Endodermal cell (in vitro differentiated cells): ENCODE measurements around the gene MYO5B. TPM values are rescaled to one million over a fixed set of nuclear protein-coding genes. Genes with fewer than 3 reads are reported as not detected.
"Not testable (repeated sequence)": the region's sequence is repeated elsewhere in the genome, so short reads cannot be mapped to it uniquely, and the experiment has no call there.

Experiments
- DNase-seq: peaks from one replicate; pipeline ENCODE4 v3.0.0-alpha.2; 2017
- H3K27ac ChIP-seq: 2 replicates; pipeline ENCODE4 v1.5.1; 2013; ENCODE audit warnings: mild to moderate bottlenecking, low read depth, low read length, moderate library complexity
- H3K27me3 ChIP-seq: 2 replicates; pipeline ENCODE4 v1.6.1; 2013; ENCODE audit warnings: mild to moderate bottlenecking, low read length, moderate library complexity; ENCODE audit not compliant: insufficient read depth, control insufficient read depth, poor library complexity, severe bottlenecking
- H3K36me3 ChIP-seq: 2 replicates; pipeline ENCODE4 v1.7.0; 2013; ENCODE audit warnings: mild to moderate bottlenecking, low read length, moderate library complexity; ENCODE audit not compliant: control insufficient read depth, insufficient read depth
- H3K4me1 ChIP-seq: one replicate; pipeline ENCODE4 v1.7.0; 2013; ENCODE audit warnings: low read length; ENCODE audit not compliant: control insufficient read depth, insufficient read depth
- H3K4me3 ChIP-seq: 2 replicates; pipeline ENCODE4 v1.5.1; 2013; ENCODE audit warnings: mild to moderate bottlenecking, low read length, moderate library complexity
- H3K9ac ChIP-seq: 2 replicates; pipeline ENCODE4 v1.6.1; 2013; ENCODE audit warnings: mild to moderate bottlenecking, low read length, moderate library complexity; ENCODE audit not compliant: poor library complexity, severe bottlenecking; ENCODE audit errors: extremely low read depth
- H3K9me3 ChIP-seq: 2 replicates; pipeline ENCODE4 v1.6.1; 2013; ENCODE audit warnings: mild to moderate bottlenecking, low read length, moderate library complexity; ENCODE audit not compliant: control insufficient read depth
- H3K27ac Mint-ChIP-seq: 2 replicates; pipeline ENCODE4 v1.8.0; 2020; ENCODE audit warnings: mixed read lengths
- H3K27me3 Mint-ChIP-seq: 2 replicates; pipeline ENCODE4 v1.8.0; 2021; ENCODE audit warnings: mild to moderate bottlenecking, mixed read lengths; ENCODE audit not compliant: insufficient read depth
- H3K36me3 Mint-ChIP-seq: 2 replicates; pipeline ENCODE4 v1.8.0; 2020; ENCODE audit warnings: low read depth, mixed read lengths
- H3K4me1 Mint-ChIP-seq: 2 replicates; pipeline ENCODE4 v1.8.0; 2020; ENCODE audit warnings: mixed read lengths
- H3K4me3 Mint-ChIP-seq: 2 replicates; pipeline ENCODE4 v1.8.0; 2020; ENCODE audit warnings: mild to moderate bottlenecking, moderate library complexity, mixed read lengths
- H3K9me3 Mint-ChIP-seq: 2 replicates; pipeline ENCODE4 v1.8.0; 2020; ENCODE audit warnings: mild to moderate bottlenecking, mixed read lengths
- CTCF ChIP-seq: fragments of 200-600 bp; sonication (generic); conservative IDR thresholded peaks from 2 replicates; pipeline ENCODE4 v1.5.0; 2021; ENCODE audit warnings: antibody characterized with exemption, mild to moderate bottlenecking
- whole genome bisulfite sequencing, 2 experiments: methylation state at CpG; one replicate each; pipeline versions ENCODE4 v1.1.5 to v1.1.7; 2013; ENCODE audit warnings: missing lambda C conversion rate in 2 of 2, mixed read lengths in 1 of 2; ENCODE audit not compliant: insufficient coverage in 1 of 2, insufficient read length in 1 of 2; 5-methylcytosine and 5-hydroxymethylcytosine counted together
- long read RNA-seq, 4 experiments: library from polyadenylated mRNA in 2 of 4; library from RNA in 1 of 4; library from capped mRNA in 1 of 4; stranded (forward) in 3 of 4; unstranded in 1 of 4; transcript quantifications; one replicate each; pipeline ENCODE4 v2.0.0, GENCODE V29; 2020 to 2021; ENCODE audit warnings: inconsistent platforms in 1 of 4
- polyA plus RNA-seq, 2 experiments: library from polyadenylated mRNA; stranded (reverse); fragments of 50-300 nt; gene quantifications; one replicate each; pipeline ENCODE4 v1.2.3, GENCODE V29; 2013
- total RNA-seq, 2 donors: library from RNA; stranded (reverse); fragmentation: NEBNext Ultra II Directional in 1 of 2; extraction: Animal tissue kit (Norgen Biotek cat#: 25700) in 1 of 2; gene quantifications; 2 replicates in 1 of 2; 3 replicates in 1 of 2; pipeline ENCODE4 v1.2.1, GENCODE V29; 2021

MYO5B gene
- 10 to 100 TPM; 12.2 to 16.8 TPM for total RNA-seq
- polyA plus RNA-seq (2013, experiment 1 of 2) = 4.6 TPM
- polyA plus RNA-seq (2013, experiment 2 of 2) = 4.1 TPM
- long read RNA-seq, experiment 1, partial matches to known transcripts = 2 of 6 reads
- long read RNA-seq, experiment 1, other reads (novel, unspliced or antisense) = 3 of 6 reads
- long read RNA-seq, experiment 2, partial matches to known transcripts = 10 of 33 reads
- long read RNA-seq, experiment 2, other reads (novel, unspliced or antisense) = 21 of 33 reads
- long read RNA-seq, experiment 3, partial matches to known transcripts = 5 of 13 reads
- long read RNA-seq, experiment 3, other reads (novel, unspliced or antisense) = 5 of 13 reads
- long read RNA-seq, experiment 4, partial matches to known transcripts = 1 of 2 reads
- long read RNA-seq, experiment 4, other reads (novel, unspliced or antisense) = 0 of 2 reads

- Histone ChIP-seq H3K27me3 (peaks cover 74% of the 10 kb centered on the region), H3K4me1 (peaks cover 6% of the 10 kb centered on the region), H3K27ac (no peak within 1 kb of the TSS), H3K9me3 (no peaks in the 10 kb centered on the region), H3K36me3 (no peaks in the 10 kb centered on the region), H3K4me3 (peak within 1 kb of the TSS; percentile 78), H3K9ac (no peak within 1 kb of the TSS)
- Mint-ChIP-seq H3K9me3 (no peaks in the 10 kb centered on the region), H3K36me3 (no peaks in the 10 kb centered on the region), H3K4me3 (peak within 1 kb of the TSS; percentile 64), H3K4me1 (peaks cover 12% of the 10 kb centered on the region), H3K27ac (no peak within 1 kb of the TSS), H3K27me3 (peaks cover 84% of the 10 kb centered on the region)
- DNase-seq = peak; percentile 86
- WGBS, 2 experiments = 2 to 5% methylated on average over 37 to 115 of the region's 115 CpGs
- TF ChIP-seq CTCF = peak; percentile 73
Observed at GRCh38 chr18:50194631-50195532, at the start of gene MYO5B. MYO5B (minus strand) TSS chr18:50195147; CDS start chr18:50194793, 354 bp downstream.

- H3K9me3 Mint-ChIP-seq = peaks cover 52% of the 10 kb centered on the region
- peaks cover 15% of the 10 kb centered on the region for H3K36me3 Mint-ChIP-seq
- not testable (repeated sequence) for H3K4me3 Mint-ChIP-seq, H3K27ac Mint-ChIP-seq, H3K9ac ChIP-seq, H3K27me3 ChIP-seq, H3K27me3 Mint-ChIP-seq, H3K4me1 Mint-ChIP-seq, H3K4me1 ChIP-seq, H3K36me3 ChIP-seq, H3K27ac ChIP-seq, DNase-seq
- peak overlapping the region; percentile 29 for H3K4me3 ChIP-seq
- peaks cover 42% of the 10 kb centered on the region for H3K9me3 ChIP-seq
- 85 to 93% methylated on average over 7 to 8 of the region's 8 CpGs for WGBS, 2 experiments
Observed at GRCh38 chr18:50241768-50242167, 46.8 kb upstream of the MYO5B start.

GRCh38 chr18:50240080-50240563 is 45.2 kb upstream of the MYO5B start:
- no peaks in the 10 kb centered on the region for H3K4me1 Mint-ChIP-seq
- Histone ChIP-seq H3K9ac (no peak overlapping the region), H3K4me1 (no peaks in the 10 kb centered on the region), H3K9me3 (peaks cover 57% of the 10 kb centered on the region), H3K27ac (no peak overlapping the region), H3K4me3 (peak overlapping the region; percentile 29), H3K27me3 (no peaks in the 10 kb centered on the region), H3K36me3 (no peaks in the 10 kb centered on the region)
- peaks cover 65% of the 10 kb centered on the region for H3K9me3 Mint-ChIP-seq
- no peak overlapping the region for H3K4me3 Mint-ChIP-seq
- peaks cover 12% of the 10 kb centered on the region for H3K27me3 Mint-ChIP-seq
- H3K27ac Mint-ChIP-seq = no peak overlapping the region
- 82 to 89% methylated on average over 3 of the region's 3 CpGs for WGBS, 2 experiments
- peaks cover 15% of the 10 kb centered on the region for H3K36me3 Mint-ChIP-seq
- no peak for TF ChIP-seq CTCF
- no peak for DNase-seq
